Measurements from ENCODE around the gene KRT32. TPM values are rescaled to one million over a fixed set of nuclear protein-coding genes. Genes with fewer than 3 reads are reported as not detected.
"Not testable (repeated sequence)": the region's sequence is repeated elsewhere in the genome, so short reads cannot be mapped to it uniquely, and the experiment has no call there.

KRT32 gene
- total RNA-seq, 1 experiment from 2014 or later = not detected

DNA sequence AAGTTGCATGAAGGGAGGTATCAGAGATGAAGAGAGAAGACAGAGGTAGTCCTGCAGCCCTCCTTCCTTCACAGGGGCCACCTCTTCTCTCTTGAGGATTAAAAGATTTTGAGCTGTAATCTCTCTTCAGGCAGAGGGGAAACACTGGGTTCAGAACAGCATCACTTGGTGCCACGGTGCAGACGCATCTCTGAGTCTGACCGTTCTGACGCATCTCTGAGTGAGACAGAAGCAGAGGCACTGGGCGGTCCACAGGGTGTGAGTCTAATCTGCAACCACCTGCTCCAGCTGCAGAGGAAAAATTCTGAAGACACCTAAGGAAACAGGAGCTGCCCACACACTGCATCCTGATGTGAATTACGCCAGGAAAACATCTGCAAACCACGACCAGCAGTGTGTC is 37.5 kb downstream of the KRT32 start:
- no peak for DNase-seq (ENCODE audit: low read depth)

DNA sequence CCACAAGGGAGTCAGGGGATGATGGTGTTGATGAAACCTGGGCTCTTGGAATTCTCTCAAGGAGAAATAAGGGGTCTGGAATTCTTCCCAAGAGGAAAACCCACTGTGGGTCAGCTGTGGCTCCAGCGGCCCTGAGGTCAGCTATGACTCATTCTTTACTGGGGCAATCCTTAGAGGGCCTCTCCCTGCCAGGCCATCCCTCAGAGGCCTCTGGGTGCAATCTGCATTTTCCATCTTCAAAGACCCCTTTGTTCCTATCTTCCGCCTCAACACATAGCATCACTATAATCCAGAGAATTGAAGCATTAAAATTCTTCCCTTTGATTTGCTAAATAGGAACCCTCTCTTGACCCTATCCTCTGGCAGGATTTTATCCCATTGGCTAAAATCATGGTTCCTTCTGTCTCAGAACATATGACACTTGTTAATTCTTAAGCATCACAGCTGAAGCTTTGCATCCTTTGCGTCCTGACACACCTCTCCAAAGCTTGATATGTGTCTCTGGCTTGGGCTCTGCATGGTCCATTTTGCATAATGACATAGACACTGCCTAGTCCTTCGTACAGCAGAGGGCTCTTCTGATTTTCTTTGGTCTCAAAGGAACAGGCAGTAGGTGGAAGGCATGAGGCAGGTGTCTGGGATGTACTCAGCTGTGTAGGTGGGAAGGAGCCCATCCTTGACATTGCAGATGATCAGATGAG is 38.4 kb downstream of the KRT32 start:
- DNase-seq (ENCODE audit: low read depth) = peak; percentile 91

DNA sequence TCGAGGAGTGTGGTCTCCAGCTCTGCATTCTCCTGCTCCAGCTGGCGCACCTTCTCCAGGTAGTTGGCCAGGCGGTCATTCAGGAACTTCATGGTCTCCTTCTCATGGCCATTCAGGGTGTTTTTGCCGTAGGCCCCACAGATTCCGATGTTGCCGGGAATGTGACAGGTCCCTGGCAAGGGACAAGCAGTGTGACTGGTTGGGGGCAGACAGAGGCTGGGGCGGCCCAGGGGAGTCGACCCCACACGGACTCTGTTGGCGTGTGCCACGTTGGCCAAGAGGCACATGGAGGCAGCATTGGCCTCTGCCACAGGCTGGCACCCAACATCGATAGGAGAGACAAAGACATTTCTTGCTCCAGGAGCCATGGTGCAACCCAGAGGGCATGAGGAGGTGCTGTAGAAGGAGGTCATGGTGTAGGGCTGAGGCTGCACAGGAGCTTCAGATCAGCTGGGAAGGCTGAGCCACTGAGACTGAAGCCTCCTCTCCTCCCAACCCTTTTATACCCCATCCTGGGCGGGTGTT is 43.0 kb downstream of the KRT32 start, which contains the start of gene KRT37:
KRT37 (minus strand) TSS at position 475 of the 525 bp plus-strand sequence; CDS start at position 413, 62 bp downstream.
- DNase-seq (ENCODE audit: low read depth) = no peak

DNA sequence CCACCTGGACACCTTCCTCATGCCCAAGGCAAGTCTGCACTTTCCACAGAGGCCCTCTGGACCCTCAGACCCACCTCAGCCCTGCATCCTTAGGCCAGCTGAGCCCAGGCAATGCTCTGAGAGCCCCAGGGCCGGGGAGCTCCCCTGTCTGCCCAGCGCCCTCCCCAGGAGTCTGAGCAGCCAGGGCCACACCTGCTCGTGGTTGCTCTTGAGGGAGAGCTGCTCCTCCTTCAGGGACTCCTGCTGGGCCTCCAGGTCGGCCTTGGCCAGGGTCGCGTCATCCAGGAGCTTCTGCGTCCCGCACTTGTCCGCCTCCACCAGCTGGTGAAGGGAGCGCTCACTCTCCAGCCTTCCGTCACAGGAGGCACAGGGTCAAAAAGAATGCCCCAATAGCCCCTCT is 44.6 kb downstream of the KRT32 start:
- DNase-seq (ENCODE audit: low read depth) = not testable (repeated sequence)

DNA sequence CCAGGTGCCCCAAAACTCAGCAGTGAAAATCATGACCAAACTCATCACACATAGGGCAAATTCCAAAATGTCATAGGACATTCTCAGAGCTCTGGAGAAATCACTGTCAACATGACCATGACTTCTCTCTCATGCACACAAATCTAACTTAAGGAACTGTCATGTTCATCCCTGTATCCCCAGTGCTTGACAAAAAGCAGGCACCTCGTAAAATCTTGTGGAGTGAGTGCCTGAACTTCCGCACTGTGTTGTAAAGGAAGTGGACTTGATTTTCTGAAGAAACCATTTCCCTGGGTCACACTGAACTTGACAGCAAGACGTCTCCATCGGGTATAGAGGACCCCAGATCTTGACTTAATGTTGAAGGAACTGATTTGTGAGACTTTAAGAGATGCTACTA is 45.6 kb downstream of the KRT32 start:
- DNase-seq (ENCODE audit: low read depth) = no peak

DNA sequence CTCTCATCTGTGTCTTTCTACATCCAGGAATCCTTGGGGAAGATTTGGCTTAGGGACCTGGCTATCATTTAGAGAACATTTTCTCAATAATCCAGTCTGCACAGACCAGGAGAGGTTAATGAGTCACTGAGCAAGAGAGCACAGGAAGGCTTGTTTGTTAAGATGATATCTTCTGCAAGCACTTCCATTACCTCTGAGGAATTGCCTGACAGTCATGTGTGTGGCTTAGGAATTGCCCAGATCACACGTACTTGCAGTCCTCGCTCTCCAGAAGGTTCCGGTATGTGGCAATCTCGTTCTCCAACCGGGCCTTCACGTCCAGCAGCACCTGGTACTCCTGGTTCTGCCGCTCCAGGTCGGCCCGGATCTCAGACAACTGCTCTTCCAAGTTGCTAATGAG is 46.1 kb downstream of the KRT32 start:
- peak; percentile 81 for DNase-seq (ENCODE audit: low read depth)

DNA sequence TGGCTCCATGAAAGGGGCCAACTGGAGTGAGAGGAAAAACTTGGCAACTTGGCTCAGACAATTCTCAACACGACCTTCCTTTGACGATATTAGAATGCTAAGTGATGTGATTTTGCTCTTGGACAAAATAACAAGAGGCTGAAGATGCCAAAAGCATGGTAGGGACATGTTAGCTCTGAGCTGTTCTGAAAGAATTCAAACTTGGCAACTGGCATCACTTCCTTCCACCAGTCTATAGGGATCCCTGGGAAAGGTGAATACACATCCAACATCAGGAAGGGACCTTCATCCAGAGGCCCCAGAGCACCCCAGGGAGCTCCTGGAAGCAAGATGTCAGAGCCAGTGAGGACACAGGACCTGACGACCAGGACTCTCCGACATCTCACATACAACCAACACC is 47.1 kb downstream of the KRT32 start:
- peak; percentile 35 for DNase-seq (ENCODE audit: low read depth)

DNA sequence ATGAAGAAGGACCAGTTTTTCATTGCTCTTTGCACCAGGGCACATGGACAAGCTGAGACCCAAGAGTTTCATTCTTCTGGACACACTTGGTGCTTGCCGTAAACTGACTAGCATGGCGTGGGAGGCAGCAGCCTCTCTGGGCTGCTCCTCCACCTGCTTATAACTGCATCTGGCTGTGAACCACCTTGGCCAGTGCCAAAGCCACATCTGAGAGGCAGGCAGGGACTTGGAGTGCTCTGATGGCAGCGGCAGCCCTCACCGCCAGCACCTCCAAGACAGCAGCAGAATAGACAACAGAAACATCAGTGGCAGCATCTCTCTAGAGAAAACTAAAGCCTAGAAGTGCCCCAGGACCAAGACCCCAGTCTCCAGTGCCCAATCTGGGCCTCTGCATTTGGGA is 47.5 kb downstream of the KRT32 start:
- no peak for DNase-seq (ENCODE audit: low read depth)

DNA sequence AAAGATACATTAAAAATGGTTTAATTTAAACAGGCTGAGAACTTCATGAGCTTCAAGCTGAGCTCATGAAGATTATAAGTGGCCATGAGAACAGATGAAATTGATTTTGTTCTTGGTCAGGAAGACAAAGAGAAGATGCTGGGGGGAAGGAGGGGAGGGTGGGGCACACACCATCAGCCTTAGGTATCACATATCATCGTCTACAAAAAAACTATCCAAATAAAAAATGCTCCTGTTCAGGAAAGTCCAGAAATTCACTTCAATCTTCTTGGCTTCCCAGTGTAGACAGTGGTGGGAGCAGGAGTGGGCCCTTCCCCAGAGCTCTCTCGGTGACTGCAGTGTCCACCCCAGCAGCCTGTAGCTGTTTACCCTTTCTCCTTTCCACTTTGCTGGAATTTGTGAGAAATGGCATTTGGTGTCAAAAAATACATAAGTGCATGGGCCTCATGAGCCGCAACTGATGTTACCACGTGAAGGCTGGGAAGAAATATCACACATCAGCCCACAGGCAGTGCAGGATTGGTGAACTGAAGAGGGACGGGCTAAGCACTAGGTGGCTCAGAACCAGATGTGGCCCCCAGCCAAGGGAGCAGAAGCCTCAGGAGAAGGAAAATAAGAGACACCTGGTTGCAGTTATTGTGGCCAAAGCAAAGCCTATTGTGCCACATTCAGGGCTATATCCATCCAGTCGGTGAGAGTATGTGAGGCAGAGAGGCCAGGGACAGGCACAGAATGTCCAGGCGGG is 48.9 kb downstream of the KRT32 start:
- DNase-seq (ENCODE audit: low read depth) = no peak

DNA sequence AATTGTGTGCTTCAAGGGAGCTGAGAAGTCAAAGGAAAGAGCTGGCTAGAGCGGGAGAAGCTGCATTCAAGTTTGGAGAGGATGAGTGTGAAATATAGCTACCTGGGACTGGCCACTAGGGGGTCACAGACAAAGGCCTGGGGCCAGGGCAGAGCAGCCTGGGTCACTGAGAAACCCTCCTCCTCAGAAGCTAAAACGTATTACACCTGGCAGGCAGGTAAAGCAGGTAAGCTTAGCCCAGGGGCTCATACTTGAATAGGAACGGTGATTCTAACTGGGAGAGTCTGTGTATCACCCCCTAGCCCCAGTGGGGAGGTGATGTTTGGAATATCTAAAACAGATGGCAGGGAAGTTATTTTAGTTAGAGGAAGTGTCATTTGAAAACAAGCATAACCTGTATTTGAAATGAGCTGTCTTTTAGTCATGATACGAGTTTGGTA is 49.6 kb downstream of the KRT32 start:
- DNase-seq (ENCODE audit: low read depth) = no peak

DNA sequence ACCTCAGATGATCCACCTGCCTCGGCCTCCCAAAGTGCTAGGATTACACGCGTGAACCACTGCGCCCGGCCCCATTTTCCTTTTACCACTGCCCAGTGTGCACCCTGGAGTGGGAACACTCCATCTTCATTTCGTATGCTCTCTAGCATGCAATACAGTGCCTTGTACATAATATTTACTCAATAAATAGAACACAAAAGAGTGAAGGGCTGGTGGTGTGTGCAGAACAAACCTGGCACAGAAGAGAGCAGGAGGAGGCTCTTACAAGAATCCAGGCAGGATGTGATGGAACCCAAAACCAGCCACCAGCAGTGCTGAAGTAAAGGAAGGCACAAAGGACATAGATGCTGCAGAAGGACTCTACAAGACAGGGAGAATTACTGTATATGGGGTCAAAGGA is 50.1 kb downstream of the KRT32 start:
- DNase-seq (ENCODE audit: low read depth) = no peak

DNA sequence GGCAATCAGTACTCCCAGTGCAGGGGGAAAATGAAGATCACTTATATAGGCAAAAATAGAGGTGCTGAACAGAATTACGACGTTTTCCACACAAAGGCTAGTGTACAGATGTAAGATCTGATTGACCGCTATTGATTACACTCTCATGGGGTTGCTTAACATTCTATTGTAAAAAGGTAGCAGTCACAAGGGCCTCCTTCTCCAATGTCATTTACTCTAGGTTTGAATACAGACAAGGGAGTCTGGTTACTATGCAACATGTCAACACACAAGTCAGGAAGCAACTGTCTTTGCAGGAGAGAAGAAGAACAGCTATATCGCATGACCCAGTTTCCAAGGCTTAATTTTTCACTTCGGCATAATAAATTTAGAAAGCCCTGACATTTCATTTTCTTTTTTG is 50.7 kb downstream of the KRT32 start:
- no peak for DNase-seq (ENCODE audit: low read depth)

DNA sequence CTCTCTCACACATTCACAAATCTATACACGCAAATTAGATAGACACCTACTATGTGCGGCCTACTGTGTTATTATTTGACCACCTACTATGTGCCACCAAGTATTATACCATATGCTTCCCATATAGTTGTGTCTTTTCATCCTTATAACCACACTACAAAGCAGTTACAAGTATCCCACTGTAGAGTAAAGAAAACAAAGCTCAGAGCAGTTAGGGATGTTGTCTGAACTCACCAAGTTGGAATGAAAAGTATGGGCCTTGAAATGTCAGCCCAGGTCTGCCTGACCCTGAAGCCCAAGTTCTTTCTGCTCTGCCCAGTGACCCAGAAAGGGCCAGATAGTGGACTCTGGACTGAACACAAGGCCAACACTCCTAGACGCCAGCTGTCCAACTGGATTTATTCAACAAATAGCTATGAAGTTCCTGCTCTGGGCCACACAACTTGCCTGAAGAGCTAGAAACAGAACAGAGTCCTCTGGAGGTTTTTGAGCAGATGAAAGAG is 51.3 kb downstream of the KRT32 start:
- DNase-seq (ENCODE audit: low read depth) = peak; percentile 61

DNA sequence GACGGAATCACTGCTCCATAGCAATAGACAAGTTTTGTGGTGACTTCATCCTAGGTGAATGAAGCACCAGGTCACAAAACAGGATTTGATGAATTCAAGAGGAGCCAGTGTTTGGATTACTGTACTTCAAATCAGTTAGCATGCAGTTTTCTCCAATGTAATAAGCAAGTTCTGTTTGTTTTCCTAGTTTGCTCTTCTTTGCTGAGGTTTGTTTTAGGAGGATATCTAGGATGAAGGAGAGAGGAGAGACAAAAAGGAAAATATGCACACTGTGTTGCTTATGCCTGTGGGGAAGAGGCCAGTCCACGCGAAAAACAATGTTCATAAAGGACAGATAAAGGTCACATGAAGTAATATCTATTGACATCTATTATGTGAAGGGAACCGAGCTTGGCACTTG is 51.8 kb downstream of the KRT32 start:
- no peak for DNase-seq (ENCODE audit: low read depth)

DNA sequence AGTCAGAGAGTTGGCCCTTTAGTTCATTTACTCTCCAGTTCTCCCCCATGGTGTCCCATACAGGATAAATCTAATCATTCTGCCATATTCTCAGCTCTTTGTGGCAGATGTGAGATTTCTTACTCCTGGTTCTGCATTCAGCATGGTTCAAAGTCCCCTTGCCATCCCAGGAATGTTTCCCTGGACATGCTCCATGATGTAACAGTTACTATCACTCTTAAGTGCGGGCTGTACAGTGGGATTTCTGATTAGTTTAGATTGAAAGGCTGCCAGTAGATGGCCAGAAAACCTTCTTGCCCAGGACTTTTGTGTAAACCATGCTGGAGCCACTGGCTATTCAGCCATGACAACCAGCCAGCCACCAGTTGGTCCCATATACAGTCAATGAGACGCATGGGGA is 53.2 kb downstream of the KRT32 start:
- DNase-seq (ENCODE audit: low read depth) = no peak

DNA sequence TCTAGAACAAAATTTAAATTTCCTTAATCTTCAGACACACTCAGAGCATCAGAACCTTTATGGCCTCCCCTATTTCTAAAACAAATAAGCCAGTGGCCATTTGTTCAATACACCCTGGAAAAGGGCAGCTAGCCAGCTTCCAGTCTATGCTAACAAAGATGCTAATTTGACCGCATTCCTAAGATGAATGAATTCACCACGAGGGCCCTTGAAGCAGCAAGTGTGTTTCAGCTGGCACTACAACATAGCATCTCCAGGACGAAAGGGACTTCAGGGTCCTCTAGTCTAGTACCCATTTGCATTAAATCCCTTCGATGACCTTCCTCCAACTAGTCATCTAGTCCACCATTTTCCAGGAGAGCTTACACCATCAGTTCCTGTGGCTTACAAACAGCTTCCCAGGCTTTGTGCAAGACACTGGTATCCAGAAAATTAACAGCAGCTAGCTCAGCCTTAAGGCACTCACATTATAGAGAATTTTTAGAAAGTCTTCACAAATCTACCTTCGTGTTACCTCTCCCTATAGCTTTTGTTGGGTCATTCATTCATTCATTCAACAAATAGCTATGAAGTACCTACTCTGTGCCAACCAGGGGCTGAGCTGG is 53.7 kb downstream of the KRT32 start:
- DNase-seq (ENCODE audit: low read depth) = peak; percentile 40

DNA sequence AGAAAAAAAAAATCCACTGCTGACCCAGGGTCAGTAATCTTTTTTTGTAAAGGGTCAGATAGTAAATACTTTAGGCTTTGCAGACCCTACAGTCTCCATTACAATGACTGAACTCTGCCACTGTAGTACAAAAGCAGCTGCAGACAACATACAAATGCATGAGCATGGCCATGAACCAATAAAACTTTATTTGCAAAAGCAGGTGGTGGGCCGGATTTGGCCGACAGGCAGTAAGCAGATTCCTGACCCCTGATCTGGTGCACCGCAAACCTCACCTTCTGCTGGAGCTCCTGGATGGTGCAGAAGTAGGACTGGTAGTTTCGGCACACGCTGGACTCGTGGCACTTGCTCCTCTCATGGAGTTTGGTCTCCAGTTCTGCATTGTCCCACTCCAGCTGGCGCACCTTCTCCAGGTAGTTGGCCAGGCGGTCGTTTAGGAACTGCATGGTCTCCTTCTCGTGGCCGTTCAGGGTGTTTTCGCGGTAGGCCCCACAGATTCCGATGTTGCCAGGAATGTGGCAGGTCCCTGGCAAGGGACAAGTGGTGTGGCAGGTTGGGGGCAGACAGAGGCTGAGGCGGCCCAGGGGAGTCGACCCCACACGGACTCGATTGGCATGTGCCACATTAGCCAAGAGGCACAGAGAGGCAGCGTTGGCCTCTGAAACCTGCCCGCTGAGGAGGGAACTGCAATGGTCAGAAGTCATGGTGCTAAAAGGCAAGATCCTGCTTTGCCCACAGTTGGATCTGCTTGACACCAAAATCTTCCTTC is 55.9 kb downstream of the KRT32 start:
- no peak for DNase-seq (ENCODE audit: low read depth)
